OCI-M2 (cell line): ENCODE measurements around the gene CYP2A7.
"Not testable (repeated sequence)": the region's sequence is repeated elsewhere in the genome, so short reads cannot be mapped to it uniquely, and the experiment has no call there.

ENCODE experiments used
- DNase-seq: peaks from one replicate; lab custom pipeline; 2025; ENCODE audit not compliant: unreplicated experiment; lab: John Stamatoyannopoulos, UW

Gene CYP2A7

DNA sequence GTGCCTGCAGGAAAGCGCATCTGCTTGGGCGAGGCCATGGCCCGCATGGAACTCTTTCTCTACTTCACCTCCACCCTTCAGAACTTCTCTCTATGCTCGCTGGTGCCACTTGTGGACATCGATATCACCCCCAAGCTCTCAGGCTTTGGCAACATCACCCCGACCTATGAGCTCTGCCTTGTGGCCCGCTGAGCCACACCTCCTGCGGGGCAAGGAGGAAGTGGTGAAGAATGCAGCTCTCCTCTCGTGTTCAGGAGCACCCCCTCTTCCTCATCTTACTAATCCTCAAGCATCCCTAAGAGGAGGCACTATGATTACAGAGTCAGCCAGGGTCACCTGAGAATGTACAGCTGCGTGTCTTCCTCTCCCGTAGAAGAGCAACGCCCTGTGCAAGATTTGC is 17.9 kb upstream of the CYP2A7 start:
- DNase-seq: not testable (repeated sequence)

DNA sequence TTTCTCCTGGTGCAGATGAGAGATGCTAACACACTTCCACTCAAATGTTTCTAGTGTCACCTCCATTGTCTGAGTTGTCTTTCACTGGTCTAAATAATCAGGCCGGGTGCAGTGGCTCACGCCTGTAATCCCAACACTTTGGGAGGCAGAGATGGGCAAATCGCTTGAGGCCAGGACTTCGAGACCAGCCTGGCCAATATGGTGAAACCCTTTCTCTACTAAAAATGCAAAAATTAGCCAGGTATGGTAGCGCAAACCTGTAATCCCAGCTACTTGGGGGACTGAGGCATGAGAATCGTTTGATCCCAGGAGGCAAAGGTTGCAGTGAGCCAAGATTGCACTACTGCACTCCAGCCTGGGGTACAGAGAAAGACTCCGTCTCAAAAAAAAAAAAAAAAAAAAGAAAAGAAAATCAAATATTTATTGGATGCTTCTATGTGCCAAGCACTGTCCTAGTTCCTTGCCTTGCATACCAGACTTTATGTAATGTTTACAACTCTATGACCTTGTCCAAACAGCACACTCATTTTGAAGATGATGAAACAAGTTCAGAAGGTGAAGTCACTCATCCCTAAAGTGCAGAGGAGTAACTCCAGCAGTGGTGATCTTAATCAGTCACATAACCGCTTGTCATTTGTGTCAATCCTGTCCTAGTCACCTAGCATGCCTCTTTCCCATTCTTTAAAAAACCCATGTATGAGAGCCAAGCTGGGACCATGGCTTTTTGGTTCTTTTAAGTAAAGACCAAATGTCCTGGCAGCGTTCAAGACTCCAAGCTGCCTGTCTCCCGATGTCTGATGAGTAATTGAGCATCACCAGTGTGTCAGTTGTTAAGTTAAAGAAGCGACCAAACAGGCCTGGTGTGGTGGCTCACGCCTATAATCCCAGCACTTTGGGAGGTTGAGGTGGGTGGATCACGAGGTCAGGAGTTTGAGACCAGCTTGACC is 15.1 kb upstream of the CYP2A7 start:
- DNase-seq: not testable (repeated sequence)

DNA sequence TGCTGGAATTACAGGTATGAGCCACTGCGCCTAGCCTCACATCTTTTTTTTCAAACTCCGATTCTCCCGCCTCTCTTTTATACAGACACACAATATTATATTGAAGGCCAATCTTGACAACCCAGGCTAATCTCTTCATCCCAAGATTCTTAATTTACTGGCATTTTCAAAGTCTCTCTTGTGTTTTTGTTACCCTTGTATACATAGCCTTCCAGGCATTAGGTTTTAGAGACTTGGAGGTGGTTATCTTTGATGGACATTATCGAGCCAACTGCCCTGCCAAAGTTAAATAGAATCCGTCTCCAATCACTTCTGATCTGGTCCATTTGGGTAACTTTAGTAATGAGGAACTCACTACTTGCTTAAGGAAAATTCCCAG is 14.4 kb upstream of the CYP2A7 start:
- DNase-seq: no peak

DNA sequence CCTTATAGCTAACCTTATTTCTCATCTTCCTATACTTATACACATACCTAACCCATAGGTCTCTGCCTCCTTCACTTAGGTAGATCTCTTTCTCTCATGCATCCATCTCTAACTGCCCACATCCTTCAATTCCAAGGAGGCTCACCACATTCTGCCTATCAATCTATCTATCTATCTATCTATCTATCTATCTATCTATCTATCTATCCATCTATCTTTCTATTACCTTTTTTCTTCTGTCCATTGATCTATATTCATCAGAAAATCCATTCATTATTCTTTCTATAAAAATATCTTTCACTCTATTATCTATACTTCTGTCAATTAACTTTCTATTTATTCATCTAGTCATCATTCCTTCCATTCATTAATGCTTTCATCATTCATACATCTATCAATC is 11.1 kb upstream of the CYP2A7 start:
- DNase-seq: no peak

DNA sequence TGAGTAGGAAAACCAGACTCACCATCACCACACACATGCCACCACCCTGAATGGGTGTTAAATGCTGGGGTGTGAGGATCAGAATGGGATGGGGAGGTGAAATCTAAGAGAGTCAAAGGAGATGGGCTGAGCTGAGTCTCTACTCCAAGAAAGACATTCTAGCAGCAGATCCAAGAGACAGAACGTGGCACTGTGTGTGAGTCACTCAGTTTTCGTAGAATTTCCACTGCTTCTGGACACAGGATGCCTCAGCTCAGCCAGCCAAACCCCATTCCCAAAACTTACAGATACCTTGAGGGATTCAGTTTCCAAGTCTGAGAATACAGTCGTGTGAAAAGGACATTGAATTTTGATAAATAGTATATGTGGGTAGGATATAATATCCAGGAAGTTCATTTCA is 7.3 kb upstream of the CYP2A7 start:
- no peak for DNase-seq

DNA sequence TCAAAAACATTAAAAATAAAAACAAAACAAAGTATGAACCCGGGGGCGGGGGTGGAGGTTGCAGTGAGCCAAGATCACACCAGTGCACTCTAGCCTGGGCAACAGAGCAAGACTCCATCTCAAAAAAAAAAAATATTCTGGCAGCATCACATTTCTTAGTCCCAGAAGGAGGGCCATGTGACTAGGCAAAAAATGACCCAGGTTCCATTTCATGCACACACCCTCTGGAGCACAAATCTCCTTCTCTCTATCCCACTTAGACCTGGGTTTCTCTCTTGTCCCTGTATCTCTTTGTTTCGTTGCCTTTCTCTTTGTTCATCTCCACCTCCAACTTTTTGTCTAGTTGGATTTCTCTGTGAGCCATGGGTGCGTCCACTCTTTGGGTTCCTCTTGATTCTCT is 6.2 kb upstream of the CYP2A7 start:
- no peak for DNase-seq

DNA sequence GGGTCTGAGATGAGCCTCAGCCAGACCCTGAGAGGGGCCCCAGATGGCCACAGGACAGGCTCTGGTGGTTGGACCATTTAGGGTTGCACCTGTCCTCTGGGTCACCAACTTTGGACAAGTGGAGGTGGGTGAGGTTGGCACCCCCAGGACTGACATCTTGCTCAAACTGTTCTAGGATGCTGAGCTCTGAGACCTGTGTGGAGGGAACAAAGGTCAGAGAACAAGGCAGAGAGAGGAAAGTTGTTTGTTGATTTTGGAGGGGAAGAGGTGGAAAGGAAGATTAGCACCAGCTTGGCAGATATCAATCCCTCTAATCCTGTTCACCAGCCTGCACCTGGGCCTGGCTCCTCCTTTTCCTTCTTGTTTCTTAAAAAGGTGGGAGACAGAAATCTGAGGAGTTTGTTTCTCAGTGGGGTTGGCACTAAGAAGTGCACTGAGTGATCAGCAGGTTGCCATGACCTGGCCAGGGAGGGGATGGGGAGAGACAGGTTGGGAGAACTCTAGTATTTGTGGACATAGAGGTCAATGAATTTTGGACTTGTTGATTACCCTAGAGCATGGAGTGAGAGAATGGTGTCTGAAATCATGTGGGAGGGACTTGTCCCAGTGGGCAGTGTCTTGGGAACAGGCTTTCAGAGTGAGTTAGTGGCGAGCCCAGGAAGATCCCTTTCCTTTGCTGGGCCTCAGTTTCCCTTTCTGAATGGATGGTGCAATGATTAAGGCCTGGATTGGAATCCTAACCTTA is 2.3 kb upstream of the CYP2A7 start:
- DNase-seq: not testable (repeated sequence)

DNA sequence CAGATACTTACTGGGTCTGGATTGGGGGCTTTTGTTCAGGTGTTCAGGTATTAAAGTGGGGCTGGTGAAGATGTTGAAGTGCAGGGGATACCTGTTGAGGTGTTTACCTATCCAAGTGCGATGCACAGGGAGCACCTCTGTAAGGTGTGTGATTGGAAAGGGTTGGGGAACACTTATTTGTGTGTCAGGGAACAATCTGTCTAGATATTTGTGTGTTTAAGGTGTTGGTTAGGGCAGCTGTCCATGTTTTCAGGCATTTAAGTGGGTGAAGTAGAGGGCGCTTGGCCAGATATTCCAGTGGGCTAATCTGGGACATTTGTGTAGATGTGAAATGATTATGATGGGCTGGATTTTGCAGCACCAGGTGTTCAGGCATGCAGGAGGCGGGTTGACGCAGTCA is 2.7 kb downstream of the CYP2A7 start:
- DNase-seq: not testable (repeated sequence)

DNA sequence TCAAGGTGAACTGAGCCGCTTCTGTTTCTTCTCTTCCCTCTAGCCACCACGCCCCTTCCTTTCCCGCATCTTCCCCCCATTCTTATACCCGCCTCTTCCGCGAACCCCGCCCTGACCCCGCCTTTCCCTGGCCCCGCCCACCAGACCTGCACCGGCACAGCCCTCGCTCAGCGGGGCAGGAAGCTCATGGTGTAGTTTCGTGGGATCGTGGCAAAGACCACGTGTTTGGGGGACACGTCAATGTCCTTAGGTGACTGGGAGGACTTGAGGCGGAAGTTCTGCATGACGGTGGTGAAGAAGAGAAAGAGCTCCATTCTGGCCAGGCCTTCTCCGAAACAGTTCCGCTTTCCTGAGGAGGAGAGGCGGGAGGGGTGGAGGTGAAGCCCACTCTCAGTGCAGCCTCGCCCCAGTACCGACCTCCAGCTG is 6.5 kb downstream of the CYP2A7 start:
- not testable (repeated sequence) for DNase-seq

DNA sequence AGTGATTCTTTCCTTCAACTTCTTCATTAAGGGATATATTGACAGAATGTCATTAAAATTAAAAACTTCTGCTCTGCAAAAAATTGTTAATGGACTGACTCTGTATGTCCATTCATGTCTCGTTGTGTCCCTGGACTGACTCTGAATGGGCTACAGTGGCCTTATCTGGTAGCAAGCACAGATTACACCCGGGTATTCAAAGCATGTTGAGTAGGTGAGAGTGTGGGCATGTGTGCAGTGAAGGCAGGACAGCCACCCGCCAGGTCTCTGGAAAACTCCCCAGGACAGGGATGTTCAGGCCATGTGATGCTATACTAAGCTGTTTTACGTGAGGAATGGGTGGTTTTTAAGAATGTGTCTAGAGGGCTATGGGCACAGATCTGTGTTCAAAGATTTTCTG is 7.2 kb downstream of the CYP2A7 start:
- DNase-seq: not testable (repeated sequence)

DNA sequence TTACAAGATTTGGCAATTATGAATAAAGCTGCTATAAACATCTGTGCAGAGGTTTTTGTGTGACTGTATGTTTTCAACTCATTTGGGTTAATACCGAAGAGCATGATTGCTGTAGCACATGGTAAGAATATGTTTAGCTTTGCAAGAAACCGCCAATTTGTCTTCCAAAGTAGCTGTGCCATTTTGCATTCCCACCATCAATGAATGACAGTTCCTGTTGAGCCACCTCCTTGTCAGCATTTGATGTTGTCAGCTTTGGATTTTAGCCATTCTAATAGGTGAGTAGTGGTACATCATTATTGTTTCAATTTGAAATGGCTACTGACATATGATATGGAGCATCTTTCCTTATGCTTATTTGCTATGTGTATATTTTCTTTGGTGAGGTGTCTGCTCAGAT is 8.2 kb downstream of the CYP2A7 start:
- DNase-seq: not testable (repeated sequence)

DNA sequence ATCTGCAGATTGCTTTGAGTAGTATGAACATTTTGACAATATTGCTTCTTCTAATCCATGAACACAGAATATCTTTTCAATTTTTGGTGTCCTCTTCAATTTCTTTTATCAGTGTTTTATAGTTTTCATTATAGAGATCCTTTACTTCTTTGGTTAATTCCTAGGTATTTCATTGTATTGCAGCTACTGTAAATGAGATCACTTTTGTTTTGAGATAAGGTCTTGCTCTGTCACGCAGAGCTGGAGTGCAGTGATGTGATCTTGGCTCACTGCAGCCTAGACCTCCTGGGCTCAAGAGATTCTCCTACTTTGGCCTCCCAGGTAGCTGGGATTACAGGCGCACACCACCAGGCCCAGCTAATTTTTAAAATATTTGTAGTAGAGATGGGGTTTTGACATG is 9.8 kb downstream of the CYP2A7 start:
- DNase-seq: no peak

DNA sequence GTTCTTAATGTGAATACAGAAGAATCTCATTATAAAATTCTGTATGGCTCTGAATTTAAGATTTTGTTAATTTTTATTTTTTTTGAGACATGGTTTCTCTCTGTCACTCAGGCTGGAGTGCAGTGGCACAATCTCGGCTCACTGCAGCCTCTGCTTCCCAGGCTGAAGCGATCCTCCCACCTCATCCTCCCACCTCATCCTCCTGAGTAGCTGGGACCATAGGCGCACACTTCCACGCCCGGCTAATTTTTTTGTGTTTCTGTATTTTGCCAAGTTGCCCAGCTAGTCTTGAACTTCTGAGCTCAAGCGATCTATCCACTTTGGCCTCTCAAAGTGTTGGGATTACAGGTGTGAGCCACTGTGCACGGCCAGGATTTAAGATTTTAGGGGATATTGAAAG is 14.3 kb downstream of the CYP2A7 start:
- no peak for DNase-seq

DNA sequence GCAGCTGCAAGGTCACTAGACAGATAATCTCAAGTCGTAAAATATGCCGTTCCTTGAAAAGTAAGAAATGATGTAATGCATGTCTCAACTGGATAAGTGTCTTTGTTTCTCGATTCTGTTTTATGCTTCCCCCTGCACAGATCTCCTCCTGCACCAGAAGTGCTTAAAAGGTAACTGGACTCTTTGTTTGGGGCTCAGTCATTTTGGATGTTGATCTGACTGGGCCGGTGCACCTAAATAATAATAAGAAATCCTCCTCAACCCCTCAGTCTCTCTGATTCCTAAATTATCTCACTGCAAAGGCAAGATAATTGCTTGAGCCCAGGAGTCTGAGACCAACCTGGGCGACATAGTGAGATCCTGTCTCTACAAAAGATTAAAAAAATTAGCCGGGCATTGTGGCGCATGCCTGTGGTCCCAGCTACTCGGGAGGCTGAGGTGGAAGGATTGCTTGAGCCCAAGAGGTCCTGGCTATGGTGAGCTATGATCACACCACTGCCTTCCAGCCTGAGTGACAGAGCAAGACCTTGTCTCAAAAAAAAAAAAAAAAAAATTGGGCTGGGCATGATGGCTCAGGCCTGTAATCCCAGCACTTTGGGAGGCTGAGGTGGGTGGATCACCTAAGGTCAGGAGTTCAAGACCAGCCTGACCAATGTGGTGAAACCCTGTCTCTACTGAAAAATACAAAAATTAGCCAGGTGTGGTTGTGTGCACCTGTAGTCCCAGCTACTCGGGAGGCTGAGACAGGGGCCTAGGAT is 17.1 kb downstream of the CYP2A7 start:
- not testable (repeated sequence) for DNase-seq

DNA sequence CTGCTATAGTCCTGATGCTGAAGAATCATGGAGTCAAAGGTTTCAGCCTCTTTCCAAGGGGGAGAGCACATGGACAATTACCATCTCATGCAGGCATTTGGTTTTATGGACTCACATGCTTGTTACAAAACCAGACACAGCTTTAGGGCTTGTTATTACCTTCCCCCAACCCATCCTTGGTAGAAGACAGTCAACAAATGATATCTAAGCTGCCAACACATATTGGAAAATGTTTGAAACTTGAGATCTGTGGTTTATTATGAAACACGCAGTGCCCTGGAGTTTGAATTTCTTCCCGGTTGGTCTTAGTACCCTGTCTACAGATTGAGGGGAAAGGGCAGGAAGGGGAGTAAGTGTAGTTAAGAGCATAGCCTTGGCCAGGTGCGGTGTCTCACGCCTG is 19.2 kb downstream of the CYP2A7 start:
- DNase-seq: no peak

DNA sequence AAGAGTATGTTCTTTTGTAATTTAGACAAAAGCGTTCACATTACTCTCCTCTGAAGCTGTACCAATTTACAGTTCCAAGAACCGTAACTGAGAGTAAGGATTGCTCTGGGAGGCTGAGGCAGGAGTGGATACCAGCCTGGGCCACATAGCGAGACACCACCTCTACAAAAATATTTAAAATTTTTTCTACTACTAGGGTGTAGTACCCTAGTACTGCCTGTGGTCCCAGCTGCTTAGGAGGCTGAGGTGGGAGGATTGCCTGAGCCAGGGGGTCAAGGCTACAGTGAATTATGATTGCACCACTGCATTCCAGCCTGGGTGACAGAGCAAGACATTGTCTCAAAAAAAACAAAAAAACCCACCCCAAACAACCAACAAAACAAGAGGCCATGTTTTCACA is 19.7 kb downstream of the CYP2A7 start:
- DNase-seq: no peak

DNA sequence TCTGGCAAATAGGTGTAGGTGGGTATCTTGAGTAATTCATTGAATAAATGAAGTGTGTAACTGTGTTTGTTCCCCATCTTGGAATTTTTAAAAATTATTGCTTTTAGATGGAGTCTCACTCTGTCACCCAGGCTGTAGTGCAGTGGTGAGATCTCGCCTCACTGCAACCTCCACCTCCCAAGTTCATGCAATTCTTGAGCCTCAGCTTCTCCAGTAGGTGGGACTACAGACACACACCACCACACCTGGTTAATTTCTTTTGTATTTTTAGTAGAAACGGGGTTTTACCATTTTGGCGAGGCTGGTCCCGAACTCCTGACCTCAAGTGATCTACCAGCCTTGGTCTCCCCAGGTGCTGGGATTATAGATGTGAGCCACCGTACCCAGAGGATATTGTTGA is 23.9 kb downstream of the CYP2A7 start:
- DNase-seq: no peak

DNA sequence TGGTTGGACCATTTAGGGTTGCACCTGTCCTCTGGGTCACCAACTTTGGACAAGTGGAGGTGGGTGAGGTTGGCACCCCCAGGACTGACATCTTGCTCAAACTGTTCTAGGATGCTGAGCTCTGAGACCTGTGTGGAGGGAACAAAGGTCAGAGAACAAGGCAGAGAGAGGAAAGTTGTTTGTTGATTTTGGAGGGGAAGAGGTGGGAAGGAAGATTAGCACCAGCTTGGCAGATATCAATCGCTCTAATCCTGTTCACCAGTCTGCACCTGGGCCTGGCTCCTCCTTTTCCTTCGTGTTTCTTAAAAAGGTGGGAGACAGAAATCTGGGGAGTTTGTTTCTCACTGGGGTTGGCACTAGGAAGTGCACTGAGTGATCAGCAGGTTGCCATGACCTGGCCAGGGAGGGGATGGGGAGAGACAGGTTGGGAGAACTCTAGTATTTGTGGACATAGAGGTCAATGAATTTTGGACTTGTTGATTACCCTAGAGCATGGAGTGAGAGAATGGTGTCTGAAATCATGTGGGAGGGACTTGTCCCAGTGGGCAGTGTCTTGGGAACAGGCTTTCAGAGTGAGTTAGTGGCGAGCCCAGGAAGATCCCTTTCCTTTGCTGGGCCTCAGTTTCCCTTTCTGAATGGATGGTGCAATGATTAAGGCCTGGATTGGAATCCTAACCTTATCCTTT is 29.4 kb downstream of the CYP2A7 start:
- not testable (repeated sequence) for DNase-seq

DNA sequence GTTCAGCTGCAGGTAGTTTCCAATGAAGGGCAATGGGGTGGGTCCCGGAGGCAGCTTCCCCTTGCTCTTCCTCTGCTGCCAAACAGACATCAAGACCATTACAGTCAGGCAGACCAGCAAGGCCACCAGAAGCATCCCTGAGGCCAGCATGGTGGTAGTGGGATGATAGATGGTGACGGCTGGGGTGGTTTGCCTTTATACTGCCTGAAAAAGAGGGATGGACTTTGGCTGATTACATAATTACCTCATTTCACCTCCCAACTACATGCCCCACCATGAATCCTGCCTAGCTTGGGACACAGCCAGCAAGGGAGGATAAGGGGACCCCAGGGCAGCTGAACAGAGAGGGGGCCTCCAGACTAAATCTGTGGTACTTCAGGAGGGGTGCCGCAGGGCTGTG is 31.8 kb downstream of the CYP2A7 start, which contains the start of gene CYP2A6:
Gene CYP2A6 (minus strand): TSS at position 171 of the 400 bp plus-strand sequence. CDS start 21 bp downstream, at position 150.
- DNase-seq: not testable (repeated sequence)

DNA sequence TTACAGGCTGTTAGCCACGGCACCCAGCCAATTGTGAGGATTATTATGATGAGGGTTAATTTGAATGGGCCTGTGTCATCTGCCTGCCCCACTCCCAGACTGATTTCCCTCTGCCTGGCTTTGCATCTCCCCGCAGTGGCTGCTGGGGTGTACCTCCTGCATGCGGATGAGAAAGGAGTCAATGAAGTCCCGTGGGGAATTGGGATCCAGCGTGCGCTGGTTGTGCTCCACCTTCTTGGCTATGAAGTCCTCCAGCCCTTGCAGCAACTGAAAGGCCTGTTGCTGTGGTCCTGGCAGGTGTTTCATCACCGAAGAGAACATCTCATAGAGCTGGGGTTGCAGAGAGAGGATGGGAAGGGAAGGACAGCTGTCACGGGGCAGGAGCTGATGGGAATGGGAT is 35.3 kb downstream of the CYP2A7 start:
- not testable (repeated sequence) for DNase-seq

DNA sequence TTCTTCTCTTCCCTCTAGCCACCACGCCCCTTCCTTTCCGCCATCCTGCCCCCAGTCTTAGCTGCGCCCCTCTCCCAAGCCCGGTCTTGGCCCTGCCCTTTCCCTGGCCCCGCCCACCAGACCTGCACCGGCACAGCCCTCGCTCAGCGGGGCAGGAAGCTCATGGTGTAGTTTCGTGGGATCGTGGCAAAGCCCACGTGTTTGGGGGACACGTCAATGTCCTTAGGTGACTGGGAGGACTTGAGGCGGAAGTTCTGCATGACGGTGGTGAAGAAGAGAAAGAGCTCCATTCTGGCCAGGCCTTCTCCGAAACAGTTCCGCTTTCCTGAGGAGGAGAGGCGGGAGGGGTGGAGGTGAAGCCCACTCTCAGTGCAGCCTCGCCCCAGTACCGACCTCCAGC is 38.4 kb downstream of the CYP2A7 start:
- DNase-seq: not testable (repeated sequence)
